DOHH2 (cell line): ENCODE measurements around the gene ITGAE.
"Not testable (repeated sequence)": the region's sequence is repeated elsewhere in the genome, so short reads cannot be mapped to it uniquely, and the experiment has no call there.

ENCODE experiments used
- H3F3A ChIP-seq: fragments of 200-600 bp; sonication (generic), shearing (Covaris generic); 2 replicates; pipeline ENCODE4 v1.6.0; 2016; ENCODE audit warnings: antibody characterized with exemption, mild to moderate bottlenecking; ENCODE audit not compliant: control insufficient read depth, insufficient read depth
- H3K27ac ChIP-seq: fragments of 200-600 bp; sonication (generic); 2 replicates; pipeline ENCODE4 v1.5.1; 2014; ENCODE audit warnings: low read depth, mild to moderate bottlenecking, low read length, moderate library complexity
- H3K27me3 ChIP-seq: fragments of 200-600 bp; sonication (generic); 2 replicates; pipeline ENCODE4 v1.6.1; 2014; ENCODE audit warnings: mild to moderate bottlenecking, low read length, mixed read lengths; ENCODE audit not compliant: control insufficient read depth
- H3K36me3 ChIP-seq: fragments of 200-600 bp; sonication (generic); 2 replicates; pipeline ENCODE4 v1.6.1; 2014; ENCODE audit warnings: mild to moderate bottlenecking, low read length, moderate library complexity, mixed read lengths; ENCODE audit not compliant: control insufficient read depth
- H3K4me1 ChIP-seq: fragments of 200-600 bp; sonication (generic); 2 replicates; pipeline ENCODE4 v1.6.1; 2014; ENCODE audit warnings: mild to moderate bottlenecking, low read length, mixed read lengths; ENCODE audit not compliant: control insufficient read depth
- H3K4me2 ChIP-seq: fragments of 200-600 bp; sonication (generic); 2 replicates; pipeline ENCODE4 v1.6.0; 2014; ENCODE audit warnings: mild to moderate bottlenecking, low read length, moderate library complexity
- H3K4me3 ChIP-seq: fragments of 200-600 bp; sonication (generic); 2 replicates; pipeline ENCODE4 v1.5.1; 2014; ENCODE audit warnings: mild to moderate bottlenecking, low read length, mixed read lengths
- H3K79me2 ChIP-seq: fragments of 200-600 bp; sonication (generic); 2 replicates; pipeline ENCODE4 v1.6.1; 2014; ENCODE audit warnings: mild to moderate bottlenecking, low read length, mixed read lengths; ENCODE audit not compliant: control insufficient read depth
- H3K9me2 ChIP-seq: fragments of 200-600 bp; sonication (generic); replicated peaks from 2 replicates; pipeline ENCODE4 v1.6.1; 2014; ENCODE audit warnings: mild to moderate bottlenecking, low read length, mixed read lengths; ENCODE audit not compliant: control insufficient read depth
- H3K9me3 ChIP-seq: fragments of 200-600 bp; sonication (generic); 2 replicates; pipeline ENCODE4 v1.6.1; 2014; ENCODE audit warnings: antibody characterized with exemption, low read length, mixed read lengths; ENCODE audit not compliant: control insufficient read depth, insufficient read depth
- H4K20me1 ChIP-seq: fragments of 200-600 bp; sonication (generic); 2 replicates; pipeline ENCODE4 v1.6.0; 2014; ENCODE audit warnings: low read depth, mild to moderate bottlenecking, antibody characterized with exemption, low read length, moderate library complexity; ENCODE audit not compliant: control insufficient read depth, insufficient read depth
- EZH2phosphoT487 ChIP-seq: fragments of 200-600 bp; sonication (generic); IDR thresholded peaks from 2 replicates; pipeline ENCODE4 v1.6.1; 2017; ENCODE audit warnings: borderline replicate concordance, mild to moderate bottlenecking, antibody characterized with exemption, low read length, moderate library complexity, mixed read lengths
- TF ChIP-seq, protein P1 (sequence below): fragments of 200-600 bp; sonication (generic); IDR thresholded peaks from one replicate; pipeline ENCODE4 v1.5.1; 2014; ENCODE audit warnings: antibody characterized with exemption, mild to moderate bottlenecking, low read depth, low read length; ENCODE audit not compliant: poor library complexity, severe bottlenecking

ITGAE gene

DNA sequence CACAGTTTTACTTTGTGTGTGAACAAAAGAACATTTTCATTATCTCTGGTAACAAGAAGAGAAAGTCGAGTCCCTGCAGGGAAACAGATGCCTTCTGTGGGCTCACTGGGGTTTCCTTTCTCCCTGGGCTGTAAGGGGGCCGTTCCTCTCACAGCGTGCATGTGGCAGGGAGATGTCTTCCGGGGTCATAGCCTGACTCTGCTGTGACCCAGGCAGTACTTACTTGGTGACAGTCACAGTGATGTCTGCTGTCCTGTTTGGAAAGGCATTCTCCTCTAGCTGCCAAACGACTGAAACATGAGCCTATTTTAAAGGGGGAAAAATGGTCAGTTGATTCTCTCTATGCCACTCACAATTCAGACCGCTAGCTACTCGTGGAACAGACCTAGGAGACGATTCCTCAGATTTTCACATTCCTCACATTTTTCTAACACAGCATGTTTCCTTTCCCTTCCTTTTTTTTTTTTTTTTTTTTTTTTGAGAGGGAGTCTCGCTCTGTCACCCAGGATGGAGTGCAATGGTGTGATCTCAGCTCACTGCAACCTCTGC is 70.0 kb downstream of the ITGAE start:
- Histone ChIP-seq H3K79me2 (peaks cover 36% of the 10 kb centered on the region), H3K27me3 (no peaks in the 10 kb centered on the region), H3K4me3 (no peak overlapping the region), H3F3A (peaks cover 10% of the 10 kb centered on the region; the same call in 1 of the 2 replicates), H4K20me1 (peaks cover 9% of the 10 kb centered on the region; the same call in 1 of the 2 replicates), H3K9me2 (no peaks in the 10 kb centered on the region), H3K4me1 (peaks cover 44% of the 10 kb centered on the region), H3K4me2 (peak overlapping the region; percentile 16; the same call in 1 of the 2 replicates), H3K36me3 (peaks cover 31% of the 10 kb centered on the region), H3K27ac (no peak overlapping the region), H3K9me3 (no peaks in the 10 kb centered on the region)
- TF ChIP-seq EZH2phosphoT487 = no peak
- TF ChIP-seq, protein P1, sequence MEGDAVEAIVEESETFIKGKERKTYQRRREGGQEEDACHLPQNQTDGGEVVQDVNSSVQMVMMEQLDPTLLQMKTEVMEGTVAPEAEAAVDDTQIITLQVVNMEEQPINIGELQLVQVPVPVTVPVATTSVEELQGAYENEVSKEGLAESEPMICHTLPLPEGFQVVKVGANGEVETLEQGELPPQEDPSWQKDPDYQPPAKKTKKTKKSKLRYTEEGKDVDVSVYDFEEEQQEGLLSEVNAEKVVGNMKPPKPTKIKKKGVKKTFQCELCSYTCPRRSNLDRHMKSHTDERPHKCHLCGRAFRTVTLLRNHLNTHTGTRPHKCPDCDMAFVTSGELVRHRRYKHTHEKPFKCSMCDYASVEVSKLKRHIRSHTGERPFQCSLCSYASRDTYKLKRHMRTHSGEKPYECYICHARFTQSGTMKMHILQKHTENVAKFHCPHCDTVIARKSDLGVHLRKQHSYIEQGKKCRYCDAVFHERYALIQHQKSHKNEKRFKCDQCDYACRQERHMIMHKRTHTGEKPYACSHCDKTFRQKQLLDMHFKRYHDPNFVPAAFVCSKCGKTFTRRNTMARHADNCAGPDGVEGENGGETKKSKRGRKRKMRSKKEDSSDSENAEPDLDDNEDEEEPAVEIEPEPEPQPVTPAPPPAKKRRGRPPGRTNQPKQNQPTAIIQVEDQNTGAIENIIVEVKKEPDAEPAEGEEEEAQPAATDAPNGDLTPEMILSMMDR = no peak

DNA sequence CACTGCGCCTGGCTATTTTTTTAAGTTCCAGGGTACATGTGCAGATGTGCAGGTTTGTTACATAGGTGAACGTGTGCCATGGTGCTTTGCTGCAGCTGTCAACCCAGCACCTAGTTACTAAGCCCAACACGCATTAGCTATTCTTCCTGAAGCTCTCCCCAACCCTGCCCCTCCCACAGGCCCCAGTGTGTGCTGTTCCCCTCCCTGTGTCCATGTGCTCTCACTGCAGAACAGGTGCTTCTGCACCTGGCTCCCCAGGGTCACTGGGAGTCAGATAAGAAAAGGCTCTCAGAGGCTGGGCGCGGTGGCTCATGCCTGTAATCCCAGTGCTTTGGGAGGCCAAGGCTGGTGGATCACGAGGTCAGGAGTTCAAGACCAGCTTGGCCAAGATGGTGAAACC is 71.1 kb downstream of the ITGAE start:
- peaks cover 20% of the 10 kb centered on the region; the same call in 1 of the 2 replicates for H4K20me1 ChIP-seq
- H3K27ac ChIP-seq = no peak overlapping the region
- H3K9me2 ChIP-seq = no peaks in the 10 kb centered on the region
- no peaks in the 10 kb centered on the region for H3K9me3 ChIP-seq
- no peak overlapping the region for H3K4me2 ChIP-seq
- peaks cover 46% of the 10 kb centered on the region for H3K79me2 ChIP-seq
- peaks cover 10% of the 10 kb centered on the region; the same call in 1 of the 2 replicates for H3F3A ChIP-seq
- TF ChIP-seq EZH2phosphoT487 = no peak
- TF ChIP-seq, protein P1 = no peak
- H3K4me3 ChIP-seq = no peak overlapping the region
- no peaks in the 10 kb centered on the region for H3K27me3 ChIP-seq
- H3K36me3 ChIP-seq = peaks cover 42% of the 10 kb centered on the region
- H3K4me1 ChIP-seq = peaks cover 54% of the 10 kb centered on the region

DNA sequence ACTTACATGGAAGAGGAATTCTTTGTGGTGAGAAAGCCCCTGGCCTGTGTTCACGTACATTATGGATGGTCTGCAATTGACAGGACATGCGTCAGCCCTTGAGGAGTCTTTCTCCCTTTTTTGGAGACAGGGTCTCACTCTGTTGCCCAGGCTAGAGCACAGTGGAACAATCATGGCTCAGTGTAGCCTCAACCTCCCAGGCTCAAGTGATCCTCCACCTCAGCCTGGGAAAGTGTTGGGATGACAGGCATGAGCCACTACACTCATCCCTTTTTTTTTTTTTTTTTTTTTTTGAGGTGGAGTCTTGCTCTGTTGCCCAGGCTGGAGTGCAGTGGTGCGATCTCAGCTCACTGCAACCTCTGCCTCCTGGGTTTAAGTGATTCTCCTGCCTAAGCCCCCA is 72.9 kb downstream of the ITGAE start:
- H3K36me3 ChIP-seq = peaks cover 57% of the 10 kb centered on the region
- peak overlapping the region; percentile 93 for H3K4me2 ChIP-seq
- peak overlapping the region; percentile 61; the same call in 1 of the 2 replicates for H3K27ac ChIP-seq
- peaks cover 26% of the 10 kb centered on the region for H4K20me1 ChIP-seq
- peak overlapping the region; percentile 36 for H3K4me3 ChIP-seq
- H3K9me3 ChIP-seq, H3K9me2 ChIP-seq, H3F3A ChIP-seq, H3K27me3 ChIP-seq: not testable (repeated sequence)
- H3K79me2 ChIP-seq = peaks cover 63% of the 10 kb centered on the region
- peaks cover 57% of the 10 kb centered on the region for H3K4me1 ChIP-seq

DNA sequence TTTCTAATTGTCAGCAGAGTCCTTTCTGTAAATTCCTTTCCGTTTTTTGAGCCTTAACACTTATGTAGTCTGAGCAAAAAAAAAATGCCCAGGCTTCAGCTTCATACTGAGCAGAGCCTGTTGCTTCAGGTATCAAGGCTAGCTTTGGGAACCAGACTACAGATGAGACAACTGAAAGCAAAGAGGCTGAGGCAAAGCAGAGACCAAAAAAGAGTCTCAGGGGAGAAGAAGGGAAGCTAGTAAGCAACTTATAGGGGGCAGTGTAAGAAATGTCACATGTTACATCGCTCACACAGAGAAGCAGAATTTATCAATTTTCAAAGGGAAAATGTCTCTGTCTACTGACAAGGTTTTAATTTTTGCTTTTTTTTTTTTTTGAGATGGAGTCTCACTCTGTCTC is 73.9 kb downstream of the ITGAE start:
- Histone ChIP-seq H3K4me2 (peak overlapping the region; percentile 93), H3K27ac (peak overlapping the region; percentile 61), H3K36me3 (peaks cover 62% of the 10 kb centered on the region)

More for the DNA sequence above, 73.9 kb downstream of the ITGAE start:
- Histone ChIP-seq H3F3A (peaks cover 8% of the 10 kb centered on the region; the same call in 1 of the 2 replicates), H4K20me1 (peaks cover 26% of the 10 kb centered on the region), H3K27me3 (no peaks in the 10 kb centered on the region), H3K9me2 (no peaks in the 10 kb centered on the region), H3K4me1 (peaks cover 58% of the 10 kb centered on the region), H3K4me3 (peak overlapping the region; percentile 80), H3K9me3 (no peaks in the 10 kb centered on the region), H3K79me2 (peaks cover 72% of the 10 kb centered on the region)
- TF ChIP-seq, protein P1 = no peak
- TF ChIP-seq EZH2phosphoT487 = no peak
